ENCODE measurements around the gene FAM3D.

FAM3D gene

GRCh38 chr3:58588030-58588614 lies 78.5 kb downstream of the FAM3D start:
- no peak for DNase-seq

- no peak for DNase-seq
Measured at GRCh38 chr3:58586776-58587192, 79.8 kb downstream of the FAM3D start.

- no peak for DNase-seq
Measured at GRCh38 chr3:58585994-58586393, 80.6 kb downstream of the FAM3D start.

- peak; percentile 35 for DNase-seq
Measured at GRCh38 chr3:58585005-58585786, 81.4 kb downstream of the FAM3D start.

GRCh38 chr3:58584690-58585004 lies 81.9 kb downstream of the FAM3D start:
- no peak for DNase-seq

Measured in NCI-H524 treated with DMSO at 0.1 percent for 48 hours (cell line).